HFFc6 (cell line): ENCODE measurements around the gene NR1D1. TPM values are rescaled to one million over a fixed set of nuclear protein-coding genes. Genes with fewer than 3 reads are reported as not detected.

Experiments used
- DNase-seq: peaks from one replicate; pipeline ENCODE4 v3.0.0-alpha.2; 2018
- H3K27ac Mint-ChIP-seq: 2 replicates; pipeline ENCODE4 v1.8.0; 2020; ENCODE audit warnings: mild to moderate bottlenecking, mixed read lengths
- H3K27me3 Mint-ChIP-seq: 2 replicates; pipeline ENCODE4 v1.8.0; 2021; ENCODE audit warnings: mild to moderate bottlenecking, moderate library complexity, mixed read lengths; ENCODE audit not compliant: insufficient read depth
- H3K36me3 Mint-ChIP-seq: 2 replicates; pipeline ENCODE4 v1.8.0; 2021; ENCODE audit warnings: low read depth, mixed read lengths
- H3K4me1 Mint-ChIP-seq: 2 replicates; pipeline ENCODE4 v1.8.0; 2020; ENCODE audit warnings: low read depth, mixed read lengths
- H3K4me3 Mint-ChIP-seq: 2 replicates; pipeline ENCODE4 v1.8.0; 2020; ENCODE audit warnings: mild to moderate bottlenecking, moderate library complexity, mixed read lengths
- H3K9me3 Mint-ChIP-seq: 2 replicates; pipeline ENCODE4 v1.8.0; 2020; ENCODE audit warnings: mild to moderate bottlenecking, mixed read lengths
- CTCF ChIP-seq: fragments of 200-600 bp; sonication (generic); IDR thresholded peaks from 2 replicates; pipeline ENCODE4 v1.5.0; 2021; ENCODE audit warnings: antibody characterized with exemption, mild to moderate bottlenecking
- total RNA-seq, 6 experiments: library from RNA; stranded (reverse); fragmentation: NEBNext Ultra II Directional; extraction: Animal tissue kit (Norgen Biotek cat#: 25700); gene quantifications; 2 replicates in 1 of 6; 3 replicates in 5 of 6; pipeline ENCODE4 v1.2.3, GENCODE V29; 2021

Gene NR1D1
- total RNA-seq, 6 experiments from 2014 or later = 11.2 to 15.8 (median 15.1) TPM

GRCh38 chr17:40068129-40068581 lies 32.2 kb downstream of the NR1D1 start:
- H3K27ac Mint-ChIP-seq = peak overlapping the region; percentile 96
- peaks cover 71% of the 10 kb centered on the region for H3K4me1 Mint-ChIP-seq
- H3K27me3 Mint-ChIP-seq = no peaks in the 10 kb centered on the region; the same call in none of the 2 replicates
- no peaks in the 10 kb centered on the region for H3K36me3 Mint-ChIP-seq
- peak overlapping the region; percentile 88 for H3K4me3 Mint-ChIP-seq
- TF ChIP-seq CTCF = no peak
- no peak for DNase-seq
- H3K9me3 Mint-ChIP-seq = no peaks in the 10 kb centered on the region

- H3K27me3 Mint-ChIP-seq = no peaks in the 10 kb centered on the region; the same call in none of the 2 replicates
- peak overlapping the region; percentile 88; the same call in 1 of the 2 replicates for H3K4me3 Mint-ChIP-seq
- DNase-seq = no peak
- H3K9me3 Mint-ChIP-seq = no peaks in the 10 kb centered on the region
- no peaks in the 10 kb centered on the region for H3K36me3 Mint-ChIP-seq
- peak overlapping the region; percentile 96 for H3K27ac Mint-ChIP-seq
- H3K4me1 Mint-ChIP-seq = peaks cover 69% of the 10 kb centered on the region
- no peak for TF ChIP-seq CTCF
Observed at GRCh38 chr17:40067710-40068109, 32.7 kb downstream of the NR1D1 start.

GRCh38 chr17:40065769-40066510 lies 34.4 kb downstream of the NR1D1 start:
- Mint-ChIP-seq H3K4me1 (peaks cover 69% of the 10 kb centered on the region), H3K27me3 (no peaks in the 10 kb centered on the region; the same call in none of the 2 replicates), H3K36me3 (no peaks in the 10 kb centered on the region), H3K9me3 (no peaks in the 10 kb centered on the region), H3K27ac (no peak overlapping the region), H3K4me3 (no peak overlapping the region; the same call in 1 of the 2 replicates)
- DNase-seq = no peak
- no peak for TF ChIP-seq CTCF

- H3K27ac Mint-ChIP-seq = peak overlapping the region; percentile 84
- no peak for TF ChIP-seq CTCF
- no peaks in the 10 kb centered on the region; the same call in none of the 2 replicates for H3K27me3 Mint-ChIP-seq
- H3K36me3 Mint-ChIP-seq = no peaks in the 10 kb centered on the region
- peaks cover 67% of the 10 kb centered on the region for H3K4me1 Mint-ChIP-seq
- H3K9me3 Mint-ChIP-seq = no peaks in the 10 kb centered on the region
- peak; percentile 43 for DNase-seq
- H3K4me3 Mint-ChIP-seq = peak overlapping the region; percentile 82
Observed at GRCh38 chr17:40064971-40065768, 35.2 kb downstream of the NR1D1 start.

- no peaks in the 10 kb centered on the region for H3K9me3 Mint-ChIP-seq
- no peaks in the 10 kb centered on the region for H3K36me3 Mint-ChIP-seq
- no peak for TF ChIP-seq CTCF
- no peaks in the 10 kb centered on the region; the same call in 1 of the 2 replicates for H3K27me3 Mint-ChIP-seq
- peaks cover 55% of the 10 kb centered on the region for H3K4me1 Mint-ChIP-seq
- peak overlapping the region; percentile 82 for H3K4me3 Mint-ChIP-seq
- no peak for DNase-seq
- peak overlapping the region; percentile 84 for H3K27ac Mint-ChIP-seq
Observed at GRCh38 chr17:40063901-40064531, 36.4 kb downstream of the NR1D1 start.
